Stimulated activated CD4-positive, alpha-beta T cell treated with anti-CD3 and anti-CD28 coated beads, Interleukin-1b, Interleukin-23, amount 100 ng/mL, for 4 hours (primary cell): Measurements from ENCODE around the gene FAM20B.

ENCODE experiments used
- DNase-seq, 2 donors: peaks; one replicate each; pipeline ENCODE4 v3.0.0-alpha.2; 2020; ENCODE audit warnings: low read depth in 2 of 2

FAM20B gene

DNA sequence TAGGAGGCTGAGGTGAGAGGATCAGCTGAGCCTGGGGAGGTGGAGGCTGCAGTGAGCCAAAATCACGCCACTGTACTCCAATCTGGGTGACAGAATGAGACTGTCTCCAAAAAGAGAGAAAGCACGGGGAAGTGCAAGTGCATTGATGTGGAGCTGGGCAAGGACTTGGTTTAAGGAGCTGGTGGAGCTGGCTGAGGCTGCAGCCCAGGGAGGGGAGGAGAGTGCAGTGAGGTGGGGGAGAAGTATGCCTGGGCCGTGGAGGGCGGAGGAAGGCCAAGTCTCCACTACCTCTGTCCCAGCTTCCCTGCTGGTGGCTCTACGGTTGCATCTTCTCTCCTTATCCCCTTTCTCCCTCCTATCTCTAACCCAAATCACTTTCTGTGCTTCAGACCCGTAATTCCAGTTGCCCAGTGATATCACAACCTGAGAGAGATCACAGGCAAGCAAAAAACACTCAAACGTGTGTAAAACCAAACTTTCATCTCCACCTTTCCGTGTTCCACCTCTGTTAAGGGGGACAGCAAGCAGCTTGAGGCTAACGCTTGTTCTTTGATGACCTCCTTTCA is 67.3 kb downstream of the FAM20B start:
- no peak for DNase-seq

DNA sequence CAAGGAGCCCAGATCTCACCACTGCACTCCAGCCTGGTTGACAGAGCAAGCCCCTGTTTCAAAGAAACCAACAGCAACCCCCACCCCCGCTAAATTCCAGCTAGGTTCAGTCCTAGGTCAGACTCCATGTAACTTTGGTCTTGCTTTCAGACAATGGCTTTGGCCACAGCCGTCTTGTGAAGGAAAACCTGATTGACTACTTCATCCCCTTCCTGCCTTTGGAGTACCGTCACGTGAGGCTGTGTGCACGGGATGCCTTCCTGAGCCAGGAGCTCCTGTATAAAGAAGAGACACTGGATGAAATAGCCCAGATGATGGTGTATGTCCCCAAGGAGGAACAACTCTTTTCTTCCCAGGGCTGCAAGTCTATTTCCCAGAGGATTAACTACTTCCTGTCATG is 69.1 kb downstream of the FAM20B start:
- no peak for DNase-seq

DNA sequence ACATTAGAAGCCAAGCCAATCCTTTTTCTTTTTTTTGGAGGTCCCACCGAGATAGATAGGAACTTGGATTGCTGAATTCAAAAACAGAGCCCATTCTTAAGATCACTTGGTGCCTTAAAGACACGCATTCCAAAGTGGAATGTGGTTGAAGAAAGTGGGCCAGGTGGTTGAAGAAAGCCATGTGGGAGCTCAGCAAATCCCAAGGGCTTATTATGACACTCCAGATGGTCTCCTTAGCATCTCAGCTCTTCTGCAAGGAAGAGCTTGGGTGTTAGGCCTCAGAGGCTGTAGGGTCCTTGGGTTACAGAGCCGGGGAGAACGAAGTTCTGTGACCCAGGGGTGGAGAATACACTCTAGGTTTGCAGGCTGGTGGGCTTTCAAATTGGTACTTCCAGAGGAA is 69.7 kb downstream of the FAM20B start:
- DNase-seq, result no peak

DNA sequence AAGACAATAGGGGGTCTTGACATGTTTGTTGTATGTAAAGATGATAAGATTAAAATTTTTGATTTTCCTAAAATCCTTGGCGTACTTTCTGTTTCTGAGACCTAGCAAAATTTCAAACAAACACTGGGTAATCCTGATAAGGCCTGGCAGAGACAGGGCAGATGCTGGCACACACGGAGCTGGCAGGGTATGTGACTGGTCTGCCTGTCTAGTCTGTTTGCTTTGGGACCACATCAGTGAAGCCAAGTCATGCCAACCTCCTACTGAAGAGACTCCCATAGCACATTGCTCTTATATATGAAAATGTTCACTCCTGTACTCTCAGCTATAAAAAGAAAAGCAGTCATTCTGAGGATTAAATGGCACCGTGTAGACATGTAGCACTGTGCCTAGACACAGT is 70.2 kb downstream of the FAM20B start:
- DNase-seq, result no peak

DNA sequence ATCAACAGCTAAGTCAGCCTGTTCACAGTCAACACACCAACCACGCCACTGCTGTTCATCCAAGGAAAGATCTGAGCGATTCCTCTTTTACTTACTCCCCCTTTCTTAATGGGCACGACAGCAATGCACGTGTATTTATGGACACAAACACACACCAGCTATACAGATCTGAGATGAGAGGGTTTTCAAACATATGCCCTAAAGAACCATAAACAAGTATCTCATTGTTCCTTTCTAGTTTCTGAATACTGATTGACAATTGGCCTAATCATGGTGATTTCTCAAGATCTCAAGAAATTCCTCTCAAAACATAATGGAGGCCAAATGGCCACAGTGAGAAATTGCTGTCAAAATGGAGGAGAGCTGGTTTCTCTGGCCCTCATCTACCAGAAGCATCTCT is 74.2 kb downstream of the FAM20B start:
- DNase-seq, result no peak

DNA sequence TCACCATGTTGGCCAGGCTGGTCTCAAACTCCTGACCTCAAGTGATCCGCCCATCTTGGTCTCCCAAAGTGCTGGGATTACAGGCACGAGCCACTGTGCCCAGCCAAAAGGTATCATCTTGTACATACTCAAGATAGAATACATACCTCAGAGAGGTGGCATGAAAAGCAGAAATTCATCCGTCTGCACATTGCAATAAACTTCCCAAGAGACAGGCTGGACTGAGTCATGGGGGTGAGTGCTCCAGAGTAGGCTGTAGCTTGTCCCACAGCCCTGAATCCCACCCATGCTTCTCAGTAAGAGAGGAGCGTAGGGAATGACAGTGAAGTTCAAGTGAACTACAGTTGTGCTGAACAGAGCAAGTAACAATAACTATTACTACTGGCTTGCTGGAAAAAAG is 75.9 kb downstream of the FAM20B start:
- DNase-seq, result no peak

- no peak for DNase-seq
Measured at GRCh38 chr1:179103999-179104398, 78.3 kb downstream of the FAM20B start.

GRCh38 chr1:179104611-179105250 is 79.0 kb downstream of the FAM20B start:
- no peak for DNase-seq

- DNase-seq, result no peak
Measured at GRCh38 chr1:179105393-179105792, 79.7 kb downstream of the FAM20B start.

DNA sequence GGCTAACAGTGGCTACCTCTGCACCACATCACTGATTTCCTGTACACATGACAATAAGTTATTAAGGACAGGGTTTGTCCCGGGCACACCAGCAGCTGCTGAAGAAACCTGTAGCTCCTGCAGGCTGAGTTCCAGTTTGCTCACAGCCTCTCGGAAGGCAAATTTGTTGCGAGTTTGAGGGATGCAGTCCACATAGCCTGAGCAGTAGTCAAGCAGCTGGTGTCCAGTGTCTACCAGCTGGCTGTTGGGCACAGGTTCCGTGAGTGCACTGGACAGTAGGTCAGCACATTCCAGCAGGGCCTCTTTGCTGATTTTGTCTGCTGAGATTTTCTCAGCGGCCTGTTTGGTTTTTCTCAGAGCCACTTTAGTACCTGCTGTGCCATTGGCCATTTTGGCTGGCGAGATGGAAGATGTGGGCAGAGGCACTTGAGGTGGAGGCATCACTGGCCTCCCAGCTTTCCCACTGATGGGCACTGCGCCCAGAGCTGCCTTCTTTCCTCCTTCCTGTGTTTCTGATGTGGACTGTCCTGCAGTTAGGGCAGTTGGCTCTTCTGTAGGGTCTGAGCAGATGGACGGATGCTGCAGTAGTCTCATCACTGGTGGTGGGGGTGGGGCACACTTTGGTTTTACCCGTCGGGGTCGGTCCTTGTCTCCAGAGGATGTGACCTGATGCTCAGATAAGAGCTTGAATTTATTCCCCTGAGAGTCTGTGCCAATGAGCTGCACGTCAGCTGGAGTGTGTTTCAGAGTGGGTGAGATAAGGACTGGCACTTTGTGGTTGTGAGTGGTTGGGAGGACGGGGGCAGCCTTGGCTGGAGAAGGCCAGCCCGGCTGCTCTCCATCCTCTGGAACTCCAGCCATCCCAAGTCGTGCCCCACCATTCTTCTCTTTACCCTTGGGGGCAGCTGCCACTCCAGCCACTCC is 82.3 kb downstream of the FAM20B start:
- no peak for DNase-seq

DNA sequence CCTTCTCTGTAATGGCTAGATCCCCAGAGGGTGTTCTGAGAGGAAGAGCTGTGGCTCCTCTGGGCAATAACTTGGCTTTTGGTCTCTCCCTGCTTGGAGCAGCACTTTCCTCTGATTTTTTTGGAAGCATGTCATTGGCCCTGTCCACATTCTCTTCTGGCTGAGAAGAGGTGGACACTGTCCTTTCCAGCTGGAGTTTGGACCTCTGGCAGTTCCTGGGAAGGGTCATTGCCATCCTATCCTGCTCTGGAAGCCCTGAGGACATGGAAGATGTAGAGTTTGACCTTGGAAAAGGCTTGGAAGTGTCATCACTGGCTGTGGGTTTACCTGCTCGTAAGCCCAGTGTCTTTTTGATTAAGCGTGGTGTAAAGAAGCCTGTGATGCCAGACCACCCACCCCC is 83.0 kb downstream of the FAM20B start:
- DNase-seq, result no peak

GRCh38 chr1:179115181-179115580 is 89.5 kb downstream of the FAM20B start:
- no peak for DNase-seq

DNA sequence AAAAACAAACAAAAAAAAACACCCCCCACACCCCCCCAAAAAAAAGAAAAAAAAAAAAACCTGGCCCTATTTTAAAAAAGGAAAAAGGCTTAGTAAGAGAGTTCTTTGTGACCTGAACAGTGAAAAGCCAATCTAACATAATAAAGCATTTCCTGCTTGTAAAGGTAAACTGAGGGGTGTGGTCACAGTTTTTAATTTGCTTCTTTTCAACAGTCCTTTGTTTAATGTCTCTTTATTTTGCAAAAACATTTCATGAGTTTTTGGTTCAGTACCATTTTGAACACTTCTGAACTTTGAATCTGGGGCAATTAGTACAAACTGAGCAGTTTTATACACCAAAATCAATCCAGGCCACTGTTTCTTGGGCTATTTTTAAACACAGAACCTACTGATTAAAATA is 93.8 kb downstream of the FAM20B start:
- DNase-seq, result no peak

DNA sequence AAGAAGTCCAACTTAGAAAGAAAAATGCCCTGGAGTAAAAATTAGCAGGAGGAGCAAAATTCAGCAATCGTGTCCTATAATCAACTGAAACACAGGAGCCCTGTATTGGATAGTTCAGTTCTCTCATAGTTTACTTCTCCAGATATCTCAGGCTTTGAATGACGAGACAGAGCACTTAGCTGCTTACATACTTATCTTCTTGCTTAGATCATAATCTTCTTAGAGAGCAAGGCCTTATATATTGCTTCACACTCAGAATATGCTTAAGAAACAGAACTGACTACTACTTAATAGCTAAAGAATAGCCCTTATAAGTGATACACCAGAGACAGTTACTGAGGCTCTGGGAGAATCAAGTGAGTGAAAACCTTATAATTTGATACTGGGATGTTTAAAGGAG is 95.0 kb downstream of the FAM20B start:
- DNase-seq, result no peak

DNA sequence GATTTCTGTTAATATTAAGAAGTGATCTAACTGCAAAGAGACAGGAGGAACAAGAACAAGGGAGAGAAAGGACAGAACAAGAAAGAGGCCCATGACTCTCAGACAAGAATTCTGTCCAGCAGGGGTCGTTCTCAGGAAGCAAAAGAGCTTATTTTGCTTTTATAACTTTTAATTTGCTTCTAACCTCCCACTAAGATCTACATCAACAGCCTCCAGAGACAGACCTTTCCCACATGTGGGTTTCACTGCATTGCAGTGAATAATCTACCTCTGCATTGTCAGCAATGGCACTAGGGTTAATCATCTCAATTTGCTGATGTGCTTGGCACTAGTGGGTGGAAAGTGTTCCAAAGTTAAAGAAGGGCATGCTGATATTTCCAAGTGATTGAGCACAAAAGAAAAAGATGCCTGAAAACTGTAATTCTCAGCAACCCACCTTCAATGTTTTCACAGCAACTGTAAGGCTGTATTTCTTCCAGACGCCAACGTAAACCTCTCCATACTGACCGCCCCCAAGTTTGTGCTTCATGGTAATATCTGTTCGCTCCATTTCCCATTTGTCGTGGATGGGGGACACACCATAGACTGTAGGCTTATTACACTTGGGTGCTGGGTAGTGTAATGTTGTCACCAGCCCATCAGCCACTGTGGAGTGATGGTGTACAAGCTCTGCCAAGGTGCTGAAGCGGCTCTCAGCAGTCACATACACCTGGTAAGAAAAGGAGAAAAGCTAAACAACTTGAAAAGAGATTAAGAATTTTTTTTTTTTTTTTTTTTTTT is 95.7 kb downstream of the FAM20B start:
- peak in 1 of 2 donors; percentile 43 for DNase-seq

DNA sequence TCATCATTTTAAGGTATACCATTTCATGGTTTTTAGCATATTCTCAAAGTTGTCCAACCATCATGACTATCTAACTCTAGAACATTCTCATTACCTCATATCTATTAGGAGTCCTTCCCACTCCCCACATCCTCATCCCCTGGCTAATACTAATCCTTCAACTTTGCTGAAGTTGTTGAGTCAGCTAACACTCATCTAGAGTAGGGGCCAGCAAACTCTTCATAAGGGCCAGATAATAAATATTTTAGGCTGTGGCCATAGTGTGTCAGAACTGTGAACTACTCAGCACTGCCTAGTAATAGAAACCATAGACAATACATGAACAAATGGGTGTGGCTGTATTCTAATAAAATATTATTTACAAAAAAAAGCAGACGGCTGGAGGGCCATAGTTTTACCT is 99.2 kb downstream of the FAM20B start:
- no peak for DNase-seq
